Body of pancreas (tissue), 4 donors: ENCODE data around the gene CLSTN2.

ENCODE experiments used
- POLR2A ChIP-seq, 3 donors: fragments of 450-650 bp; IDR thresholded peaks; one replicate each; pipeline ENCODE4 v1.6.1; 2016; ENCODE audit warnings: antibody characterized with exemption in 3 of 3, mild to moderate bottlenecking in 2 of 3
- TF ChIP-seq, protein P1 (sequence below), 7 experiments: fragments of 450-650 bp in 4 of 7; fragments of 200-600 bp in 3 of 7; sonication (generic) in 3 of 7; IDR thresholded peaks; one replicate each; pipeline ENCODE4 v1.5.1; 2016 to 2019; ENCODE audit warnings: antibody characterized with exemption in 7 of 7

DNA sequence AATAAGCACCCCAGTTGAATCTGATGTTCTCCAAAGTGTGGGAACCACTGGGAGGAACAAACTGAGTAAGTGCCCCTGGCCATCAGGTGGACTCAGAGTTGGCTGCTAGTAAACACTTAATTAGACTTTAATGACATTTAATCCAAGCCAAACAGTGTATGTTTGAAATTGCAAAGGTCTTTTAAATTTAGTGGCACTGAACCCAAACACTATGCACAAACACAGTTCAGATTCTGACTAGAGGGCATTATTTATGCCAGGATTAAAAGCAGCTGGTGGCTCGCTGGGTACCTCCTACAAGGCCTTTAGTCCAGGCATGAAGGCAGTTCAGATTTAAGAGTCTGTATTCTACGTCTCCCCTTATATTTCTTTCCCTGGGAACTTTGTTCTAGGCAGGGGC lies 264.8 kb downstream of the CLSTN2 start:
- TF ChIP-seq, protein P1, sequence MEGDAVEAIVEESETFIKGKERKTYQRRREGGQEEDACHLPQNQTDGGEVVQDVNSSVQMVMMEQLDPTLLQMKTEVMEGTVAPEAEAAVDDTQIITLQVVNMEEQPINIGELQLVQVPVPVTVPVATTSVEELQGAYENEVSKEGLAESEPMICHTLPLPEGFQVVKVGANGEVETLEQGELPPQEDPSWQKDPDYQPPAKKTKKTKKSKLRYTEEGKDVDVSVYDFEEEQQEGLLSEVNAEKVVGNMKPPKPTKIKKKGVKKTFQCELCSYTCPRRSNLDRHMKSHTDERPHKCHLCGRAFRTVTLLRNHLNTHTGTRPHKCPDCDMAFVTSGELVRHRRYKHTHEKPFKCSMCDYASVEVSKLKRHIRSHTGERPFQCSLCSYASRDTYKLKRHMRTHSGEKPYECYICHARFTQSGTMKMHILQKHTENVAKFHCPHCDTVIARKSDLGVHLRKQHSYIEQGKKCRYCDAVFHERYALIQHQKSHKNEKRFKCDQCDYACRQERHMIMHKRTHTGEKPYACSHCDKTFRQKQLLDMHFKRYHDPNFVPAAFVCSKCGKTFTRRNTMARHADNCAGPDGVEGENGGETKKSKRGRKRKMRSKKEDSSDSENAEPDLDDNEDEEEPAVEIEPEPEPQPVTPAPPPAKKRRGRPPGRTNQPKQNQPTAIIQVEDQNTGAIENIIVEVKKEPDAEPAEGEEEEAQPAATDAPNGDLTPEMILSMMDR (IDR thresholded peaks at IDR 0.05), result no peak
- no peak for TF ChIP-seq POLR2A (IDR thresholded peaks at IDR 0.05)
